HCT116 (cell line): Measurements from ENCODE around the gene AOPEP.

Source experiments
- CBX3 ChIP-seq: IDR thresholded peaks from 2 replicates; pipeline ENCODE4 v1.6.1; 2012; ENCODE audit warnings: low read depth
- CEBPB ChIP-seq: IDR thresholded peaks from 2 replicates; pipeline ENCODE4 v1.6.1; 2012; ENCODE audit warnings: low read depth
- CTCF ChIP-seq, 3 experiments: fragments of 200-600 bp in 1 of 3; sonication (generic) in 1 of 3; IDR thresholded peaks in 2 of 3; conservative IDR thresholded peaks in 1 of 3; 2 replicates each; pipeline ENCODE4 v1.5.1; 2012 to 2017; ENCODE audit warnings: low read depth in 2 of 3, low read length in 2 of 3, antibody characterized with exemption in 1 of 3, borderline replicate concordance in 1 of 3, control low read depth in 1 of 3, mild to moderate bottlenecking in 1 of 3, mixed read lengths in 1 of 3, mixed run types in 1 of 3, moderate library complexity in 1 of 3; ENCODE audit not compliant: insufficient read depth in 1 of 3
- EZH2 ChIP-seq: fragments of 200-600 bp; sonication (generic); IDR thresholded peaks from 2 replicates; pipeline ENCODE4 v1.6.1; 2017; ENCODE audit warnings: antibody characterized with exemption, mixed run types
- EZH2phosphoT487 ChIP-seq: fragments of 200-600 bp; IDR thresholded peaks from 2 replicates; pipeline ENCODE4 v1.6.1; 2018; ENCODE audit warnings: antibody characterized with exemption, borderline replicate concordance
- JUND ChIP-seq: IDR thresholded peaks from 2 replicates; pipeline ENCODE4 v1.6.1; 2012
- POLR2A ChIP-seq: IDR thresholded peaks from 2 replicates; pipeline ENCODE4 v1.7.0; 2011; ENCODE audit warnings: borderline replicate concordance; ENCODE audit not compliant: insufficient read depth, insufficient read length; ENCODE audit errors: extremely low read depth
- POLR2AphosphoS5 ChIP-seq: IDR thresholded peaks from 2 replicates; pipeline ENCODE4 v1.6.1; 2011; ENCODE audit warnings: mild to moderate bottlenecking, low read depth, low read length, moderate library complexity
- REST ChIP-seq: IDR thresholded peaks from 2 replicates; pipeline ENCODE4 v1.6.1; 2012; ENCODE audit warnings: low read depth
- SRF ChIP-seq: IDR thresholded peaks from 2 replicates; pipeline ENCODE4 v1.6.1; 2012; ENCODE audit warnings: low read depth
- TCF7L2 ChIP-seq: IDR thresholded peaks from 2 replicates; pipeline ENCODE4 v1.7.0; 2011; ENCODE audit warnings: borderline replicate concordance, inconsistent platforms; ENCODE audit not compliant: insufficient read depth, insufficient read length; ENCODE audit errors: extremely low read depth
- ZFX ChIP-seq: fragments of 450-650 bp; IDR thresholded peaks from 2 replicates; pipeline ENCODE4 v1.6.1; 2017
- ZNF274 ChIP-seq: fragments of 200-500 bp; sonication (Bioruptor generic); IDR thresholded peaks from 2 replicates; pipeline ENCODE4 v1.6.1; 2014; ENCODE audit warnings: mild to moderate bottlenecking, low read depth, low read length, inconsistent platforms

DNA sequence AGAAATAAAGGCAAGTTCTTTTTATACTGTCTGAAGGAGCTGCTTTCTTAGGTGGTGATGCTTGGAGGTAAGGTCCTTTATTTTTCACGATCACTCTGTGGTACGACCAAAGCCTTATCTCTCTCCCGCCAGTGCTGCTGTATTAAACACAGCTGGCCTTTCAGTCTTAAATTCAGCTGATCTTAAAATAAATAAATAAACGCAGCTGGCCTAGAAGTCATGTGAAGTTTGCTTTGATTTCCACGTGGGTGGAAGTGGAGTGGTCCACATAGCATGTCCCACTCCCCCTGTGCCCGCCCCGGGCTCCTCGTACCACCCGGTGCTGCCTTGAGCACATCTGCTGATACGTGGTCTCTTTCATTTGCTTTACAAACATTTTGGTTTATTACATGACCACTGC, 330.6 kb downstream of the AOPEP start:
- TF ChIP-seq POLR2A: no peak
- TF ChIP-seq CTCF (IDR thresholded peaks at IDR 0.05 in 2 of 3, conservative IDR thresholded peaks at IDR 0.05 in 1 of 3; ENCODE audit: borderline replicate concordance in 1 of 3, insufficient read depth in 1 of 3, low read depth in 2 of 3, low read length in 2 of 3): no peak
- TF ChIP-seq CBX3: no peak
- TF ChIP-seq JUND: no peak
- no peak for TF ChIP-seq POLR2AphosphoS5
- TF ChIP-seq ZFX: no peak
- TF ChIP-seq TCF7L2: no peak
- TF ChIP-seq SRF: no peak
- TF ChIP-seq CEBPB: no peak
- no peak for TF ChIP-seq EZH2
- TF ChIP-seq ZNF274: no peak
- TF ChIP-seq REST: no peak
- TF ChIP-seq EZH2phosphoT487: no peak
